Motor neuron (in vitro differentiated cells): ENCODE measurements around the gene ZSWIM4. TPM values are rescaled to one million over a fixed set of nuclear protein-coding genes. Genes with fewer than 3 reads are reported as not detected.
A peak's percentile ranks its signal among the peaks of the same experiment; 100 is the strongest.

ENCODE experiments used
- ATAC-seq, 8 experiments: fragments of 200-7000 bp; cut with Tn5 transposase; replicated peaks in 6 of 8; 2 replicates each; pipeline ENCODE4 v1.8.0; 2021; ENCODE audit warnings: mild to moderate bottlenecking in 8 of 8, moderate library complexity in 8 of 8
- H3K27ac ChIP-seq, 2 donors: fragments of 250-450 bp; sonication (Bioruptor Pico); 2 replicates each; pipeline ENCODE4 v1.9.0; 2021; ENCODE audit warnings: antibody characterized with exemption in 2 of 2, mild to moderate bottlenecking in 2 of 2, moderate library complexity in 1 of 2
- H3K4me1 ChIP-seq, 2 donors: fragments of 250-450 bp; sonication (Bioruptor Pico); replicated peaks in 1 of 2; 2 replicates each; pipeline ENCODE4 v1.6.1; 2021; ENCODE audit warnings: antibody characterized with exemption in 2 of 2, mild to moderate bottlenecking in 2 of 2, moderate library complexity in 1 of 2
- H3K4me3 ChIP-seq, 5 donors: fragments of 250-450 bp; sonication (Bioruptor Pico); 2 replicates each; pipeline ENCODE4 v1.9.0; 2021; ENCODE audit warnings: antibody characterized with exemption in 5 of 5, mild to moderate bottlenecking in 5 of 5, moderate library complexity in 4 of 5
- WGBS, 10 experiments: fragments of 450-650 bp; shearing (Covaris generic); methylation state at CpG; one replicate each; pipeline ENCODE4 v1.0.0; 2022; 5-methylcytosine and 5-hydroxymethylcytosine counted together
- in situ Hi-C, 9 experiments: fragments of 400-800 bp; cut with MboI; loops; one replicate each; pipeline ENCODE4 v1.15.0; 2021; ENCODE audit warnings: low sequenced_read_pairs in 9 of 9, low pct_unique_long_range_greater_than_20kb in 2 of 9; ENCODE audit not compliant: unreplicated experiment in 9 of 9
- total RNA-seq, 8 experiments: library from RNA; unstranded; fragments of 300-600 nt; gene quantifications; 2 replicates each; pipeline versions ENCODE4 v1.2.3 to v1.2.4, GENCODE V29; 2022

The ZSWIM4 gene
- total RNA-seq, 8 experiments from 2014 or later = 1.2 to 14.5 (median 8.6) TPM

DNA sequence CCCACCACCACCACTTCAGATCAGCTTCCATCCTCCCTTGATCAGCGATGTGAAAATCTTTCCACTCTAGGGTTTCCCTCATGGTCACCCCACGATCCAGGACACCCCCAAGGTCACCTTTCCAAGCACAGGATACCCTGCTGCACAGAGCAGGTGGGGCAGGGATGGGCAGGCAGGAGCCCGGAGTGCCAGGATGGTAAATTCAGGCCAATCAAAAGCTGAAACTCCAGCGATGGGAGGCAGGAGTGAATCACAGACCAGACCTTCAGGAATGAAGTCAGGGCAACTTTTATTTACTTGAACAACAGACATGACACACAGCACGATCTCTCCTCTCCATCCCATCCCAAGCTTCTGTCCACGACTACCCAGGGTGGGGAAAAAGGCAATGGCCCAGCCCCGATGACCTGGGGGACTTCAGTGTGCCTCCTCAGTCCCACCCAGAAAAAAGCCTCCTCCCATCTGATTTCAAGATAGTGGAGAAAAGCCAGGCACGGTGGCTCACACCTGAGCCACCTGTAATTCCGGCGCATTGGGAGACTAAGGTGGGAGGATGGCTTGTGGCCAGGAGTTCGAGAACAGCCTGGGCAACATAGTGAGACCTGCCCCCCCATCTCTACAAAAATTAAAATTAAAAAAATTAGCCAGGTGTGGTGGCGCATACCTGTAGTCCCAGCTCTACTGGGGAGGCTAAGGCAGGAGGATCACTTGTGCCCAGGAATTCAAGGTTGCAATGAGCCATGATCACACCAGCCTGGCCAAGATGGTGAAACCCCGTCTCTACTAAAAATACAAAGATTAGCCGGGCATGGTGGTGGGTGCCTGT lies 39.2 kb downstream of the ZSWIM4 start:
- ATAC-seq = no peak
- in situ Hi-C loops = no loop called here

DNA sequence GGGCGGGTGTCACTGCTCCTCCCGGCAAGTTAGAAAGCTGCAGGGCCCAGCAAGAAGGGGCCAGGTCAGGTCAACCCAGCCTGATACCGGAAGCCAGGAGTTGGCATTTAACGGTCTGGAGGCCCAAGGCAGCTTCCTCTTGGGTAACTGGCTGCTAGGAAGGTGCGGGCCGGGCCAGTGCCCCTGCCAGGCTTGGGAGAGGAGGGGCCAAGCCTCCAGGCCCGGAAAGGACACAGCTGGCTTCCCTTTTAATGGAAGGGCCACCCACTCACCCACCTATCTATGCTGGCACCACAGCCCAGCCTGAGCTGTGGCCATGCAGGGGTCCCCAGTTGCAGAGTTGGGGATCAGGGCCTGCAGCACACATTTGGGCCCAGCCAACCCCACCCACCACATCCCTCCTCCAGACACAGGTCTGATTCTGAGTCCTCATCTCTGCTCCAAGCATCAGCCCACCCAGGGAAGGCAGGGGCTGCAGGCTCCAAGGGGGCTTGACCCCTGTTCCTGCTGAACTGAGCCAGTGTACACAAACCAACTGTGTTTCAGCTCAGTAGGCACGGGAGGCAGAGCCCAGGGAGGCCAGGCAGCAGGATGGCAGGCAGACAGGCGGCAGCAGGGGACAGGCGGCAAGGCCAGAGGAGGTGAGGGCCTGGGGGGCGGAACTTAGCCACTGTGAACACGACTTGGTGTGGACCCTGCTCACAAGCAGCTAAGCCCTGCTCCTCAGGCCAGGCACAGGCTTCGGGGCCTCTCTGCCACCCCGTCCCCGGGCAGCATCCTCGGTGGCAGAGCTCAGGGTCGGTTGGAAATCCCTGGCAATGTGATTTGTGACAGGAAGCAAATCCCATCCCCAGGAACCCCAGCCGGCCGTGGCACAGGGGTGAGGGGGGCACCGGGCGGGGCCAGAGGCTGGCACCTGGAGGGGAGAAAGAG lies 40.8 kb downstream of the ZSWIM4 start:
- no peak for ATAC-seq
- no peak overlapping the region for H3K4me3 ChIP-seq
- in situ Hi-C loops = no loop called here

More for the DNA sequence above, 39.2 kb downstream of the ZSWIM4 start:
- peaks cover 0 to 10% of the 10 kb centered on the region in 2 donors for H3K4me1 ChIP-seq
- WGBS, 10 experiments = 62 to 100% (median 83%) methylated on average over 1 to 11 of the region's 14 CpGs; no CpG with 5 or more reads in 2 of the 10 experiments
- no peak overlapping the region for H3K27ac ChIP-seq
- H3K4me3 ChIP-seq = no peak overlapping the region

DNA sequence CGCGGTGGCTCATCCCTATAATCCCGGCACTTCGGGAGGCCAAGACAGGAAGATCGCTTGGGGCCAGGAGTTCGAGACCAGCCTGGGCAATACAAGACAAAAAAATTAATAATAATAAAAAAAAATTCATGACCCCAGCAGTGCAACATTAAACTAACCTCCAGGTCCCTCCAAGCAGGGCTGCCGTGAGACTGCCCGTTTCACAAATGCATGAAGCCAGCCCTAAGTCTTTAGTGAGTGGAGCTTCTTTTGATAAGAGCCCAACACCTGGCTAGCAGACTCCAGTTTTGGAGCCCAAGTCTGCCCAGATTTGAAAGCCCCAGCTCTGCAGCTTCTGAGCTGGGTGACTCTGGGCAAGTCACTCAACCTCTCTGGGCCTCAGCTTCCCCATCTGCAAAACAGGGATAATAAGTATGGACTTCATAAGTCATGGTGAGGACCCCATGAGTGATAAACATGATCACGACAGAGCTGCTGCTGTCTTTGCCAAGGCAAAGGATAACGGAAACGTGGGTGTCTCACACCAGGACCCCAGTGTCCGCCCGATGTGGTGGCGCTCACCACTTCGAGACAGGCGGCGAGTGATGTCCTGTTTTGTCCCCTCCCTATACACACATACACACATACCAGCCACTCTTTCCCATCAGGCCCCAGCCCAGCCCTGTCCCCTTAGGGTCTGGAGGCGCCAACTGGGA lies 43.3 kb downstream of the ZSWIM4 start:
- in situ Hi-C loops = no loop called here
- Histone ChIP-seq H3K4me3 (no peak overlapping the region), H3K27ac (no peak overlapping the region), H3K4me1 (peaks cover 7 to 24% of the 10 kb centered on the region in 2 donors)
- WGBS, 10 experiments = 0 to 98% (median 93%) methylated on average over 1 to 9 of the region's 18 CpGs; no CpG with 5 or more reads in 2 of the 10 experiments
- ATAC-seq = no peak

More for the DNA sequence above, 40.8 kb downstream of the ZSWIM4 start:
- Histone ChIP-seq H3K27ac (no peak overlapping the region), H3K4me1 (peaks cover 0 to 16% of the 10 kb centered on the region in 2 donors)
- 30 to 100% (median 61%) methylated on average over 1 to 6 of the region's 21 CpGs; no CpG with 5 or more reads in 3 of the 10 experiments for WGBS, 10 experiments

DNA sequence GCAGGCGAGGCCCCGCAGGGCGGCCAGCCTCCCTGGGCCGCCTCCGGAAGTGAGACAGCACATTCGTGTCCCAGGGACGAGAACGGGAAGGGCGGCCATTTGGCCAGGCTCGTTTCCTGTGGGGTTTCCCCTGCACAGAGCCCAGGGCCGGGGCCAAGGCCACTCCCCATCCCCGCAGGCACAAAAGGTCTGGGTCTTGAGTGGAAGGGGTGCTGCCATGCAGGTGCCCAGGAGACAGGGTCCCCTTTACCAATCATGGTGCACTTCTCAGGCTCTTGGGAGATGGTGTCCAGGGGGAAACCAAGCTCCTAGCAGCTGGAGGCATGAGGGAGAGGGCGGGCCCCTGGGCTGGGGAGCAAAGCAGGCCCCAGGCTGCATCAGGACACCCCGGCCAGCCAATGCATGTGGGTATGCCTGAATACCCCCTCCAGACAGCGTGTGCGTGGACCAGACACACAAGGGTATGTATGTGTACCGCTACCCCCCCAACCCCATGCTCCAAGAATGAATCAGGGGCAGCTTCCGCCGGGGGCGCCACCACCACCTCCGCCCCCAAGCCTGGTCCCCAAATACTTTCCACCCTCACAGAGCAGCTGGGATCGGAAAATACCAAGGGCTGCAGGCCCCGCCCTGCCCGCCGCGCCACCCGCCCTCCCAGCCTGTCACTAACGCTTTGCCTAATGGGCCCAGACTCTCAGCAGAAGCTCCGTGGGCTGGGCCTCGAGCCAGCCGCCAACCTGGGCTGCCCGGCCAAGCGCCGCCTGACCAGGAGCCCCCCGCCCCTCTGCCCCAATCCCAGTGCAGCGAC lies 44.1 kb downstream of the ZSWIM4 start:
- H3K4me3 ChIP-seq = no peak overlapping the region
- H3K4me1 ChIP-seq = peaks cover 12 to 27% of the 10 kb centered on the region in 2 donors
- WGBS, 10 experiments = 0 to 100% (median 80%) methylated on average over 1 to 3 of the region's 36 CpGs; no CpG with 5 or more reads in 7 of the 10 experiments

DNA sequence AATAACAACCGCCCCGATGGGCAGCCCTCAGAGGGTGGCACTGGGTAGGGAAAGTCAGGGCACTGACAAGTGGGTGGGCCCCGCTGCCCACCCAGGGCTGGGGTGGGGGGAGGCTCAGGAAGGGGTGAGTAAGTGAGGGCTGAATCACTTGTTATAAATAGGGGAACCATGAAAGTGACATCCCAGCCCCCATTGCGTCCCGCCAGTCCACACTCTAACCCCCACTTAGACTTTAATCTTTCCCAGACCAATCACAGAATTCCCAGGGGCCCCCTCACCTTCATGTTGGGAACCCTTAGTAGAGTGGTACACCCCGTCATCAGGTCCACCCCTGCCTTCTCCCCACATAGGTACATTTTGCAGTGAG lies 44.7 kb downstream of the ZSWIM4 start:
- WGBS, 10 experiments = no CpG with 5 or more reads among the region's 6 CpGs
- peak in 1 of 8 experiments; percentile 0 for ATAC-seq
- Histone ChIP-seq H3K27ac (no peak overlapping the region), H3K4me3 (no peak overlapping the region), H3K4me1 (peaks cover 12 to 27% of the 10 kb centered on the region in 2 donors)
- in situ Hi-C loops = no loop called here

More for the DNA sequence above, 44.1 kb downstream of the ZSWIM4 start:
- no peak overlapping the region for H3K27ac ChIP-seq
- ATAC-seq = peak; percentile 19 to 34 (median 30)
- in situ Hi-C loops = no loop called here

DNA sequence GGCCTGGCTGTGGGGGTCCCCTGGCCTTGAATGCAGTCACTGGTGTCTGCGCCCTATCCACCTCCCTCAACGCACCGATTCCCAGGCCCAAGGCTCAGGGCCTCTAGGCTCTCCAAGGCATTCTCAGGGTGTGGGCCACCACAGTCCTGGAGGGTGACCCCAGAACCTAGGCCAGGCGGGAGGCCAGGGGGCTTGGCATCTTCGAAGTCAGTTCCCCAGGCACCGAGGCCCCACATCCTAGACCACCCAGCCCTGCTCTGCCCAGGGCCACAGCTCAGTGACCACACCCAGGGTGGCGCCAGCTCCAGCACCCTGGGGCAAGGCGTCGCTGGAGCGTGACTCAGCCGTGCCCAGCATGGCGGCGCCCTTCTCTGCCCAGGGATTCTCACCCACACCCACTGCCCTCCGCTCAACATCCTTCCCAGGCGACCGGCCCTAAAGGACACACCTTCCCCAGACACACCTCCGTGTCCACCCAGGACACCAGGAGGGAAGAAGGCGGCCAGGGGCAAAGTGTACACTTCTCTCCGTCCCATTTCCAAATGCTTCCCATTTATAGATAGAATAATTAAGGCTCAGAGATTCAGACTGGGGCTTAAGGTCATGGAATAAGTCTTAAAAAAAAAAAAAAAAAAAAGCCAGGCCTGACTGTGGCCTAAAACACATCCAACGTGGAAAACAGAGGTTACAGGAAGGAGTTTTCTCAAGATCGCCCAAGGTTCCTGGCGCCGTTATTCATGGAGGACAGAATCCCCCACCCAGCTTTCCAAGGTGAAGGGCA lies 45.3 kb downstream of the ZSWIM4 start:
- peak in 3 of 8 experiments; percentile 4 to 29 (median 6) for ATAC-seq

DNA sequence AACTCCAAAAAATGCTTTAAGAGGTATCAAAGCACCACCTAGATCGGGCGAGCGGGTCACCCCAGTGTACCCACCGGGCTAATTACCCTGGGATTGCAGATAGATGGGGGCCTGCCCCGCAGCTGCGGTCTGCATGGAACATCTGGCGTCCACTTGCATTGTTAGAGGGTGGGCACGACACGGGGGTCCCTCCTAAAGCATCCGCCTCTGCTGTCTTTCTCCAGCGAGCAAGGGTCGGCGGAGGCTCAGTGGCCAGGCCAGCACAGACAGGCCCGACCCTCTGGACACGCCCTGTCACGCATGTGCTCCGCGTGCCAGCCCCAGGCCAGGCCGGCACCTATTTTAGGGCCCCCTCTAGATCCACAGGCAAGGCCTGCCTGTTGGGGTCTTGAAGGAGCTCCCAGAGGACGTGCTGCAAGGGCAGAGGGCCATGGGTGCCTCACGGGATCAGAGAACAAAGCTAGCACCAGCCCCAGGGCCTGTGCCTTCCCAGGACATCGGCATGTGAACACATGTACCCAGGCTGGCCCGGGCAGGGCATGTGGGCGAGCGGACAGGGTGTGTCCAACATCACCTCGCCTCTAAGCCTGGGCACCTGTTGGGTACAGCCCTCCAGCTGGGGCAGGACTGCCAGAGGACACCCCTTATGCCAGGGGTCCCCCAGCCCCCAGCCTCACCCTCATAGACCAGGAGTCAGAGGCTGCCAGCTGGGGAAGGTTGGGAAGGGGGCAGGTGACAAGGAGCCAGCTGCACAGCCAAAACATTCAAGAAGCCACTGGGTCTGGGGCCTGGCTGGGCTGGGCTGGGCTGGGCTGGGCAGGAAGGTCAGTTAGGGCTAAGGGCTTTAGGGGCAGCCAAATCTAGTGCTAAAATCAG lies 46.1 kb downstream of the ZSWIM4 start:
- H3K4me3 ChIP-seq = peak overlapping the region in 3 of 5 donors; percentile 70 to 75 (median 71)
- peaks cover 13 to 29% of the 10 kb centered on the region in 2 donors for H3K4me1 ChIP-seq
- peak in 3 of 8 experiments; percentile 0 to 15 (median 0) for ATAC-seq
- 0 to 95% (median 40%) methylated on average over 1 to 9 of the region's 26 CpGs; no CpG with 5 or more reads in 2 of the 10 experiments for WGBS, 10 experiments
- no peak overlapping the region for H3K27ac ChIP-seq
- in situ Hi-C loops = no loop called here

More for the DNA sequence above, 45.3 kb downstream of the ZSWIM4 start:
- in situ Hi-C loops = no loop called here
- WGBS, 10 experiments = 0 to 94% (median 13%) methylated on average over 2 to 7 of the region's 23 CpGs; no CpG with 5 or more reads in 3 of the 10 experiments
- Histone ChIP-seq H3K4me3 (no peak overlapping the region), H3K27ac (no peak overlapping the region), H3K4me1 (peaks cover 12 to 27% of the 10 kb centered on the region in 2 donors)

DNA sequence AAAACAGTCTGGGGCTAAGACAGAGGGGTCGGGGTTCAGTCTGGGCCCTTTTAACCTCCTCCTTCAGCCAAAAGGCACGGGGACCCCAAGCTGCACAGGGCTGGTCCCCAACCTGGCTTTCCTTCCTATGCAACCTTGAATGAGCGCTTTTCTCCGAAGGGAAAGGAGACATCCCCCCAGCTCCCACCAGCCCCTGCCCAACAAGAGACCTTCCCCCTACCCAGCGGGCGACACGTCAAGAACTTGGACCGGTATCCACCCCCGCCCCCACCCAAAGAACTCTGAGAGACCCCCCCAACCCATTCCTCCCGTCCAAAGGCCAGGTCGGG lies 46.7 kb downstream of the ZSWIM4 start:
- H3K27ac ChIP-seq = no peak overlapping the region
- in situ Hi-C loops = no loop called here
- 0% methylated on average over 1 of the region's 11 CpGs; no CpG with 5 or more reads in 9 of the 10 experiments for WGBS, 10 experiments
- H3K4me3 ChIP-seq = peak overlapping the region in 4 of 5 donors; percentile 55 to 75 (median 70)
- H3K4me1 ChIP-seq = peaks cover 19 to 35% of the 10 kb centered on the region in 2 donors
- ATAC-seq = no peak

DNA sequence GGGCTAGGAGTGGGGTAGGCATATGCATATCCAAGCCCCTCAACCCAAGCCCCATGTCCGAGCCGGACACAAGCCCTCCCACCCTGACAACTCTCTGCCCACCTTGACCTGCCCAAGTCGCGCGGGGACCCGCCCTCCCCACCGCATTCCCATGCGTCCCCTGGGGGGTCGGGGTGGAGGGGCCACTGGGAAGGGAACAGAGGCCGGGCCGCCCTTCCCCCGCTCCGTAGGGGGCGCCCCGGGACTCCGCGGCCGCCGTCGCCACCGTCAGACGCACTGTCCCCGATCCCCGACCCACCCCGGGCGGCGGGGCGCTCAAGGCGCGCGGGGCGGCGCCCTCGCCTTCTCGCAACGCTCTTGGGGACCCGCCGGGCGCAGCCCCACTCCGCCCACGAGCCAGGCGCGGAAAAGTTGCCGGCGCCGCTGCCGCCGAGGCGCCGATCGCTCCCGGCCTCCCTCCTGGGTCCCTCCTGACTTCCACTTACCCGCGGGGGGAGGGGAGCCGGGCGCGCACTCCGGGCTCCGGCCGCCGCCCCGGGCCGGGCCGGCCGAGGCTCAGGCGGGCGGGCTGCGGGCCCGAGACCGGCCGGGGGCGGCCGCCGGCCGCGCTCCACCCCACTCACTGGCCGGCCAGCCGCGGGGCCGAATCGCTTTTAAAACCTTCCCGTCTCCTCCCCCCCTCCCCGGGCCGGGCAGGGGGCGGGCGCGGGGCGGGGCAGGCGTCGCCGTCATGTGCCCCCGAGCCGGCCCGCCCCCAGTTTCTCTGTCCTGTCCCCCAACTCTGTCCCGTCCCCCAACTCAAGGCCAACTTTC lies 47.3 kb downstream of the ZSWIM4 start:
- no CpG with 5 or more reads among the region's 95 CpGs for WGBS, 10 experiments
- H3K4me1 ChIP-seq = peaks cover 25 to 40% of the 10 kb centered on the region in 2 donors
- ATAC-seq = peak; percentile 0 to 28 (median 11)
- in situ Hi-C loops = no loop called here
- H3K27ac ChIP-seq = peak overlapping the region in 1 of 2 donors; percentile 3
- H3K4me3 ChIP-seq = peak overlapping the region; percentile 27 to 75 (median 70)
